Spleen (tissue), 11 donors: Measurements from ENCODE around the gene TMOD2. TPM values are rescaled to one million over a fixed set of nuclear protein-coding genes. Genes with fewer than 3 reads are reported as not detected.

Experiments used
- DNase-seq: peaks from one replicate; pipeline ENCODE4 v3.0.0-alpha.2; 2020
- H3K27ac ChIP-seq, 8 donors: fragments of 200-600 bp; sonication (generic) in 7 of 8; 1 replicate in 4 of 8; 2 replicates in 4 of 8; pipeline versions ENCODE4 v1.5.0 to v1.8.0; 2016 to 2021; ENCODE audit warnings: inconsistent platforms in 4 of 8, mild to moderate bottlenecking in 4 of 8, moderate library complexity in 1 of 8
- H3K27me3 ChIP-seq, 7 donors: fragments of 200-600 bp; sonication (generic) in 6 of 7; replicated peaks in 1 of 7; 1 replicate in 4 of 7; 2 replicates in 3 of 7; pipeline versions ENCODE4 v1.5.0 to v1.8.0; 2016 to 2021; ENCODE audit warnings: inconsistent platforms in 3 of 7, mild to moderate bottlenecking in 1 of 7
- H3K36me3 ChIP-seq, 6 donors: fragments of 200-600 bp; sonication (generic) in 5 of 6; 1 replicate in 4 of 6; 2 replicates in 2 of 6; pipeline versions ENCODE4 v1.5.0 to v1.8.0; 2016 to 2021; ENCODE audit warnings: inconsistent platforms in 2 of 6
- H3K4me1 ChIP-seq, 6 donors: fragments of 200-600 bp; sonication (generic) in 5 of 6; 1 replicate in 3 of 6; 2 replicates in 3 of 6; pipeline versions ENCODE4 v1.5.0 to v1.8.0; 2016 to 2021; ENCODE audit warnings: inconsistent platforms in 3 of 6
- H3K4me3 ChIP-seq, 8 donors: fragments of 200-600 bp; sonication (generic) in 7 of 8; 1 replicate in 4 of 8; 2 replicates in 4 of 8; pipeline versions ENCODE4 v1.5.0 to v1.8.0; 2016 to 2021; ENCODE audit warnings: inconsistent platforms in 4 of 8, mild to moderate bottlenecking in 4 of 8, moderate library complexity in 2 of 8
- H3K9me3 ChIP-seq, 8 donors: fragments of 200-600 bp; sonication (generic) in 7 of 8; 1 replicate in 4 of 8; 2 replicates in 4 of 8; pipeline versions ENCODE4 v1.5.0 to v1.8.0; 2016 to 2021; ENCODE audit warnings: inconsistent platforms in 4 of 8
- POLR2A ChIP-seq, 3 donors: fragments of 450-650 bp; IDR thresholded peaks; one replicate each; pipeline ENCODE4 v1.5.1; 2017; ENCODE audit warnings: antibody characterized with exemption in 3 of 3, mild to moderate bottlenecking in 1 of 3
- POLR2AphosphoS5 ChIP-seq, 3 donors: sonication (generic); formaldehyde crosslinking; IDR thresholded peaks; one replicate each; pipeline ENCODE4 v1.5.1; 2017; ENCODE audit warnings: antibody characterized with exemption in 3 of 3
- WGBS, 5 donors: extraction: QIAGEN DNeasy Blood & Tissue Kit in 3 of 5; methylation state at CpG; one replicate each; pipeline versions ENCODE4 v1.1.5 to v1.1.7; 2013 to 2018; 5-methylcytosine and 5-hydroxymethylcytosine counted together
- intact Hi-C: fragments of 100-400 bp; cut with DNase I; formaldehyde crosslinking; loops from one replicate; pipeline ENCODE4 v1.15.0; 2023; ENCODE audit warnings: low total_unique reads
- polyA plus RNA-seq, 3 donors: library from polyadenylated mRNA; stranded (reverse); fragments of 200-250 nt; gene quantifications; one replicate each; pipeline ENCODE4 v1.2.1, GENCODE V29; 2013
- total RNA-seq, 7 donors: library from RNA; depleted of rRNA in 3 of 7; stranded (reverse); fragments of >200 nt in 3 of 7; fragmentation: NEBNext Ultra II Directional in 4 of 7; extraction: Animal tissue kit (Norgen Biotek cat#: 25700) in 4 of 7; gene quantifications; one replicate each; pipeline versions ENCODE4 v1.1.0 to v1.2.1, GENCODE V29; 2016 to 2021
- TF ChIP-seq, protein P1 (sequence below), 11 experiments: fragments of 200-600 bp in 7 of 11; fragments of 450-650 bp in 4 of 11; sonication (generic) in 4 of 11; IDR thresholded peaks in 8 of 11; conservative IDR thresholded peaks in 3 of 11; 1 replicate in 7 of 11; 2 replicates in 4 of 11; pipeline versions ENCODE4 v1.4.0 to v1.8.0; 2016 to 2021; ENCODE audit warnings: antibody characterized with exemption in 11 of 11, inconsistent platforms in 4 of 11, mild to moderate bottlenecking in 1 of 11
- donor health status: healthy with polysubstance abuse.
- donor health status: DM: no; HTN: no; CAD: no; lungs with moderate emphysema.
- donor health status: DM: no; HTN: no; CAD: no.
- donor health status: Bipolar disorder and iron deficiency.
- donor health status: healthy.
- donor health status: DM: no; HTN: no; CAD: no.
- donor health status: DM: yes; HTN: yes; CAD: no.

The TMOD2 gene
- total and polyA plus RNA-seq, 10 donors: 1.3 to 21.1 (median 14.2) TPM

GRCh38 chr15:51798281-51798680 lies 46.9 kb downstream of the TMOD2 start:
- H3K4me1 ChIP-seq: peaks cover 0 to 7% (median 2%) of the 10 kb centered on the region in 6 donors
- WGBS, 5 donors: 93 to 100% (median 94%) methylated on average over 1 of the region's 1 CpG
- H3K9me3 ChIP-seq: no peaks in the 10 kb centered on the region
- no peak for DNase-seq
- TF ChIP-seq, protein P1, sequence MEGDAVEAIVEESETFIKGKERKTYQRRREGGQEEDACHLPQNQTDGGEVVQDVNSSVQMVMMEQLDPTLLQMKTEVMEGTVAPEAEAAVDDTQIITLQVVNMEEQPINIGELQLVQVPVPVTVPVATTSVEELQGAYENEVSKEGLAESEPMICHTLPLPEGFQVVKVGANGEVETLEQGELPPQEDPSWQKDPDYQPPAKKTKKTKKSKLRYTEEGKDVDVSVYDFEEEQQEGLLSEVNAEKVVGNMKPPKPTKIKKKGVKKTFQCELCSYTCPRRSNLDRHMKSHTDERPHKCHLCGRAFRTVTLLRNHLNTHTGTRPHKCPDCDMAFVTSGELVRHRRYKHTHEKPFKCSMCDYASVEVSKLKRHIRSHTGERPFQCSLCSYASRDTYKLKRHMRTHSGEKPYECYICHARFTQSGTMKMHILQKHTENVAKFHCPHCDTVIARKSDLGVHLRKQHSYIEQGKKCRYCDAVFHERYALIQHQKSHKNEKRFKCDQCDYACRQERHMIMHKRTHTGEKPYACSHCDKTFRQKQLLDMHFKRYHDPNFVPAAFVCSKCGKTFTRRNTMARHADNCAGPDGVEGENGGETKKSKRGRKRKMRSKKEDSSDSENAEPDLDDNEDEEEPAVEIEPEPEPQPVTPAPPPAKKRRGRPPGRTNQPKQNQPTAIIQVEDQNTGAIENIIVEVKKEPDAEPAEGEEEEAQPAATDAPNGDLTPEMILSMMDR (IDR thresholded peaks at IDR 0.05 in 8 of 11, conservative IDR thresholded peaks at IDR 0.05 in 3 of 11): no peak
- TF ChIP-seq POLR2AphosphoS5 (IDR thresholded peaks at IDR 0.05): no peak
- no peak for TF ChIP-seq POLR2A (IDR thresholded peaks at IDR 0.05)
- intact Hi-C loops: no loop called here
- no peaks in the 10 kb centered on the region for H3K27me3 ChIP-seq
- no peak overlapping the region for H3K27ac ChIP-seq
- peaks cover 0 to 36% (median 9%) of the 10 kb centered on the region in 6 donors for H3K36me3 ChIP-seq
- H3K4me3 ChIP-seq: no peak overlapping the region

- intact Hi-C loops: no loop called here
- TF ChIP-seq POLR2A (IDR thresholded peaks at IDR 0.05) (no peak), POLR2AphosphoS5 (IDR thresholded peaks at IDR 0.05) (no peak)
- TF ChIP-seq, protein P1 (IDR thresholded peaks at IDR 0.05 in 8 of 11, conservative IDR thresholded peaks at IDR 0.05 in 3 of 11): no peak
- Histone ChIP-seq H3K27ac (peak overlapping the region in 3 of 8 donors; percentile 7 to 26 (median 9)), H3K36me3 (peaks cover 0 to 43% (median 11%) of the 10 kb centered on the region in 6 donors), H3K9me3 (no peaks in the 10 kb centered on the region), H3K4me3 (no peak overlapping the region), H3K27me3 (no peaks in the 10 kb centered on the region), H3K4me1 (peaks cover 0 to 7% (median 2%) of the 10 kb centered on the region in 6 donors)
- no peak for DNase-seq
- 61 to 74% (median 67%) methylated on average over 6 of the region's 6 CpGs for WGBS, 5 donors
Measured at GRCh38 chr15:51799282-51800252, 48.2 kb downstream of the TMOD2 start.

- intact Hi-C loops: no loop called here
- TF ChIP-seq, protein P1 (IDR thresholded peaks at IDR 0.05 in 8 of 11, conservative IDR thresholded peaks at IDR 0.05 in 3 of 11): peak in 8 of 11 experiments; percentile 24 to 59 (median 52)
- TF ChIP-seq POLR2A (IDR thresholded peaks at IDR 0.05): no peak
- H3K4me3 ChIP-seq: no peak overlapping the region
- H3K4me1 ChIP-seq: peaks cover 0 to 18% (median 5%) of the 10 kb centered on the region in 6 donors
- WGBS, 5 donors: 65 to 78% (median 72%) methylated on average over 3 of the region's 3 CpGs
- no peak for DNase-seq
- no peaks in the 10 kb centered on the region for H3K27me3 ChIP-seq
- peaks cover 0 to 49% (median 11%) of the 10 kb centered on the region in 6 donors for H3K36me3 ChIP-seq
- no peaks in the 10 kb centered on the region for H3K9me3 ChIP-seq
- H3K27ac ChIP-seq: no peak overlapping the region
Measured at GRCh38 chr15:51801391-51801835, 50.0 kb downstream of the TMOD2 start.

- intact Hi-C loops: no loop called here
- WGBS, 5 donors: 92 to 95% (median 95%) methylated on average over 5 of the region's 5 CpGs
- no peak overlapping the region for H3K4me3 ChIP-seq
- H3K27me3 ChIP-seq: no peaks in the 10 kb centered on the region
- H3K4me1 ChIP-seq: peaks cover 0 to 18% (median 5%) of the 10 kb centered on the region in 6 donors
- TF ChIP-seq POLR2A (IDR thresholded peaks at IDR 0.05): no peak
- TF ChIP-seq, protein P1 (IDR thresholded peaks at IDR 0.05 in 8 of 11, conservative IDR thresholded peaks at IDR 0.05 in 3 of 11): no peak
- no peak for TF ChIP-seq POLR2AphosphoS5 (IDR thresholded peaks at IDR 0.05)
- DNase-seq: no peak
- H3K36me3 ChIP-seq: peaks cover 0 to 61% (median 11%) of the 10 kb centered on the region in 6 donors
- H3K9me3 ChIP-seq: no peaks in the 10 kb centered on the region
- no peak overlapping the region for H3K27ac ChIP-seq
Measured at GRCh38 chr15:51802593-51802992, 51.2 kb downstream of the TMOD2 start.
